ENCODE measurements around the gene DAB1. TPM values are rescaled to one million over a fixed set of nuclear protein-coding genes. Genes with fewer than 3 reads are reported as not detected.

The DAB1 gene
- total RNA-seq, 1 experiment from 2014 or later: not detected

- H3K27me3 ChIP-seq (replicated peaks): peaks cover 5% of the 10 kb centered on the region
- no peak for DNase-seq (ENCODE audit: low read depth in 1 of 2, low spot score in 2 of 2)
- no peaks in the 10 kb centered on the region for H3K9me3 ChIP-seq (replicated peaks)
- no peaks in the 10 kb centered on the region for H3K4me1 ChIP-seq (replicated peaks)
- H3K27ac ChIP-seq: no peak overlapping the region
- no peak overlapping the region for H3K4me3 ChIP-seq
- no peaks in the 10 kb centered on the region for H3K36me3 ChIP-seq
Observed at GRCh38 chr1:57007948-57008347, 415.9 kb downstream of the DAB1 start.

- Histone ChIP-seq H3K9me3 (replicated peaks) (no peaks in the 10 kb centered on the region), H3K4me3 (no peak overlapping the region), H3K27me3 (replicated peaks) (peaks cover 5% of the 10 kb centered on the region), H3K36me3 (no peaks in the 10 kb centered on the region), H3K27ac (no peak overlapping the region), H3K4me1 (replicated peaks) (no peaks in the 10 kb centered on the region)
- DNase-seq (ENCODE audit: low read depth in 1 of 2, low spot score in 2 of 2): no peak
Observed at GRCh38 chr1:57007472-57007871, 416.4 kb downstream of the DAB1 start.

GRCh38 chr1:57003398-57004139 is 420.3 kb downstream of the DAB1 start:
- Histone ChIP-seq H3K4me3 (no peak overlapping the region), H3K9me3 (replicated peaks) (no peaks in the 10 kb centered on the region), H3K36me3 (no peaks in the 10 kb centered on the region), H3K27ac (no peak overlapping the region), H3K4me1 (replicated peaks) (no peaks in the 10 kb centered on the region), H3K27me3 (replicated peaks) (no peaks in the 10 kb centered on the region)
- DNase-seq (ENCODE audit: low read depth in 1 of 2, low spot score in 2 of 2): no peak

- Histone ChIP-seq H3K27ac (no peak overlapping the region), H3K27me3 (replicated peaks) (no peaks in the 10 kb centered on the region), H3K4me1 (replicated peaks) (no peaks in the 10 kb centered on the region), H3K4me3 (no peak overlapping the region), H3K9me3 (replicated peaks) (no peaks in the 10 kb centered on the region), H3K36me3 (no peaks in the 10 kb centered on the region)
- DNase-seq (ENCODE audit: low read depth in 1 of 2, low spot score in 2 of 2): no peak
Observed at GRCh38 chr1:56995414-56996100, 428.3 kb downstream of the DAB1 start.

- H3K9me3 ChIP-seq (replicated peaks): no peaks in the 10 kb centered on the region
- no peak overlapping the region for H3K27ac ChIP-seq
- no peaks in the 10 kb centered on the region for H3K27me3 ChIP-seq (replicated peaks)
- no peak overlapping the region for H3K4me3 ChIP-seq
- no peaks in the 10 kb centered on the region for H3K4me1 ChIP-seq (replicated peaks)
- H3K36me3 ChIP-seq: no peaks in the 10 kb centered on the region
- DNase-seq (ENCODE audit: low read depth in 1 of 2, low spot score in 2 of 2): no peak
Observed at GRCh38 chr1:56993475-56993874, 430.4 kb downstream of the DAB1 start.

GRCh38 chr1:56992318-56993125 is 431.3 kb downstream of the DAB1 start:
- Histone ChIP-seq H3K36me3 (no peaks in the 10 kb centered on the region), H3K27ac (no peak overlapping the region), H3K27me3 (replicated peaks) (no peaks in the 10 kb centered on the region), H3K4me3 (no peak overlapping the region), H3K9me3 (replicated peaks) (no peaks in the 10 kb centered on the region), H3K4me1 (replicated peaks) (no peaks in the 10 kb centered on the region)
- DNase-seq (ENCODE audit: low read depth in 1 of 2, low spot score in 2 of 2): no peak

- no peaks in the 10 kb centered on the region for H3K4me1 ChIP-seq (replicated peaks)
- no peak overlapping the region for H3K4me3 ChIP-seq
- DNase-seq (ENCODE audit: low read depth in 1 of 2, low spot score in 2 of 2): no peak
- H3K9me3 ChIP-seq (replicated peaks): no peaks in the 10 kb centered on the region
- no peaks in the 10 kb centered on the region for H3K27me3 ChIP-seq (replicated peaks)
- H3K36me3 ChIP-seq: no peaks in the 10 kb centered on the region
- no peak overlapping the region for H3K27ac ChIP-seq
Observed at GRCh38 chr1:56991576-56991975, 432.3 kb downstream of the DAB1 start.

GRCh38 chr1:56986397-56986796 is 437.5 kb downstream of the DAB1 start:
- H3K27ac ChIP-seq: no peak overlapping the region
- 0 out of 2 replicates have a peak, but pooled peaks cover 1% of the 10 kb centered on the region for H3K9me3 ChIP-seq (replicated peaks)
- DNase-seq (ENCODE audit: low read depth in 1 of 2, low spot score in 2 of 2): no peak
- H3K4me3 ChIP-seq: no peak overlapping the region
- H3K27me3 ChIP-seq (replicated peaks): peaks cover 6% of the 10 kb centered on the region; the same call in 1 of the 2 replicates
- H3K36me3 ChIP-seq: no peaks in the 10 kb centered on the region
- no peaks in the 10 kb centered on the region for H3K4me1 ChIP-seq (replicated peaks)

- H3K4me3 ChIP-seq: no peak overlapping the region
- H3K9me3 ChIP-seq (replicated peaks): 0 out of 2 replicates have a peak, but pooled peaks cover 2% of the 10 kb centered on the region
- no peak overlapping the region for H3K27ac ChIP-seq
- no peaks in the 10 kb centered on the region for H3K36me3 ChIP-seq
- no peak for DNase-seq (ENCODE audit: low read depth in 1 of 2, low spot score in 2 of 2)
- peaks cover 6% of the 10 kb centered on the region; the same call in 1 of the 2 replicates for H3K27me3 ChIP-seq (replicated peaks)
- no peaks in the 10 kb centered on the region for H3K4me1 ChIP-seq (replicated peaks)
Observed at GRCh38 chr1:56985857-56986256, 438.0 kb downstream of the DAB1 start.

GRCh38 chr1:56983484-56983883 is 440.4 kb downstream of the DAB1 start:
- Histone ChIP-seq H3K27ac (no peak overlapping the region), H3K36me3 (no peaks in the 10 kb centered on the region), H3K9me3 (replicated peaks) (0 out of 2 replicates have a peak, but pooled peaks cover 2% of the 10 kb centered on the region), H3K4me3 (no peak overlapping the region), H3K4me1 (replicated peaks) (no peaks in the 10 kb centered on the region), H3K27me3 (replicated peaks) (peaks cover 9% of the 10 kb centered on the region; the same call in 1 of the 2 replicates)
- DNase-seq (ENCODE audit: low read depth in 1 of 2, low spot score in 2 of 2): no peak

GRCh38 chr1:56979986-56980755 is 443.7 kb downstream of the DAB1 start:
- H3K4me1 ChIP-seq (replicated peaks): no peaks in the 10 kb centered on the region
- no peaks in the 10 kb centered on the region for H3K36me3 ChIP-seq
- no peak overlapping the region for H3K27ac ChIP-seq
- peaks cover 7% of the 10 kb centered on the region; the same call in 1 of the 2 replicates for H3K27me3 ChIP-seq (replicated peaks)
- H3K4me3 ChIP-seq: no peak overlapping the region
- 0 out of 2 replicates have a peak, but pooled peaks cover 2% of the 10 kb centered on the region for H3K9me3 ChIP-seq (replicated peaks)
- DNase-seq (ENCODE audit: low read depth in 1 of 2, low spot score in 2 of 2): no peak

- no peak for DNase-seq (ENCODE audit: low read depth in 1 of 2, low spot score in 2 of 2)
- no peaks in the 10 kb centered on the region for H3K4me1 ChIP-seq (replicated peaks)
- peaks cover 5% of the 10 kb centered on the region; the same call in 1 of the 2 replicates for H3K27me3 ChIP-seq (replicated peaks)
- no peak overlapping the region for H3K27ac ChIP-seq
- H3K36me3 ChIP-seq: no peaks in the 10 kb centered on the region
- H3K9me3 ChIP-seq (replicated peaks): 0 out of 2 replicates have a peak, but pooled peaks cover 2% of the 10 kb centered on the region
- H3K4me3 ChIP-seq: no peak overlapping the region
Observed at GRCh38 chr1:56978819-56979218, 445.0 kb downstream of the DAB1 start.

- H3K4me1 ChIP-seq (replicated peaks): no peaks in the 10 kb centered on the region
- DNase-seq (ENCODE audit: low read depth in 1 of 2, low spot score in 2 of 2): no peak
- no peak overlapping the region for H3K4me3 ChIP-seq
- H3K27ac ChIP-seq: no peak overlapping the region
- 0 out of 2 replicates have a peak, but pooled peaks cover 2% of the 10 kb centered on the region for H3K9me3 ChIP-seq (replicated peaks)
- no peaks in the 10 kb centered on the region for H3K36me3 ChIP-seq
- H3K27me3 ChIP-seq (replicated peaks): peaks cover 3% of the 10 kb centered on the region; the same call in 1 of the 2 replicates
Observed at GRCh38 chr1:56977910-56978309, 445.9 kb downstream of the DAB1 start.
